ENCODE results near the gene B9D2. TPM values are rescaled to one million over a fixed set of nuclear protein-coding genes. Genes with fewer than 3 reads are reported as not detected.

Gene B9D2, protein sequence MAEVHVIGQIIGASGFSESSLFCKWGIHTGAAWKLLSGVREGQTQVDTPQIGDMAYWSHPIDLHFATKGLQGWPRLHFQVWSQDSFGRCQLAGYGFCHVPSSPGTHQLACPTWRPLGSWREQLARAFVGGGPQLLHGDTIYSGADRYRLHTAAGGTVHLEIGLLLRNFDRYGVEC
- 1 to 10 TPM in 2 of 4 donors, not detected in 2; 6.4 to 9.3 TPM for total RNA-seq

GRCh38 chr19:41363753-41364523 lies at the start of gene B9D2:
Gene B9D2 (minus strand): TSS chr19:41364149. CDS start chr19:41363519, 630 bp downstream.
- Histone ChIP-seq H3K9me3 (no peaks in the 10 kb centered on the region), H3K27ac (peak within 1 kb of the TSS; percentile 95 to 99 (median 97)), H3K4me3 (peak within 1 kb of the TSS; percentile 60 to 70 (median 68)), H3K36me3 (no peaks in the 10 kb centered on the region), H3K4me1 (peaks cover 7 to 36% (median 19%) of the 10 kb centered on the region in 4 donors), H3K27me3 (no peaks in the 10 kb centered on the region)
- peak; percentile 99 for DNase-seq
- WGBS, 2 donors (ENCODE audit: low coverage in 1 of 2): 1% methylated on average over 56 of the region's 56 CpGs; no CpG with 5 or more reads in 1 of the 2 donors
- in situ Hi-C loops (cut with MboI; ENCODE audit: low pct_ligation_motif_present in 1 of 4, low pct_unique_long_range_greater_than_20kb in 1 of 4, low sequenced_read_pairs in 3 of 4) (no loop called here), intact Hi-C loops (cut with DNase I; ENCODE audit: low total_unique reads) (no loop called here)
- TF ChIP-seq CTCF (IDR thresholded peaks at IDR 0.05) (peak in 1 of 5 experiments; percentile 13), POLR2AphosphoS5 (IDR thresholded peaks at IDR 0.05) (peak; percentile 6 to 73 (median 54)), POLR2A (IDR thresholded peaks at IDR 0.05) (peak; percentile 69), EP300 (IDR thresholded peaks at IDR 0.05; ENCODE audit: low read depth) (no peak)

DNA sequence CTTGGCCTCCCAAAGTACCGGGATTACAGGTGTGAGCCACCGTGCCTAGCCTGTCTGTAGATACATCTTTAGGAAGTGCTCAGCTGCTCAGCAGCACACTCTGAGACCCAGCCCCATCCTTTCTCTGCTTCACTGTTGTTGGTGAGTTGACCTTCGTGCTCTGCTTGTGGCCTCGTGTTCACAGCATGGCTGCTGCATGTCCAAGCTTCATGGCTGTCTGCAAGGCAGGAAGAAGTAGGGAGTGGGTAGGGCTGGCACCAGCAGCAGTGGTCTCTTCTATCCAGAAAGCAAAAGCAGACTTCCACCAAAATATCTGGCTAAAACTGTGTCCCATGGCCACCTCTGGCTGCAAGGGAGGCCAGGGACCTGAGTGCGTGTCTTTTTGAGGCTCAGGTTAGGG lies 49.0 kb upstream of the B9D2 start:
- Histone ChIP-seq H3K9me3 (no peaks in the 10 kb centered on the region), H3K27me3 (no peaks in the 10 kb centered on the region), H3K4me1 (peaks cover 0 to 32% (median 10%) of the 10 kb centered on the region in 4 donors), H3K27ac (no peak overlapping the region), H3K36me3 (peaks cover 0 to 25% (median 0%) of the 10 kb centered on the region in 4 donors), H3K4me3 (no peak overlapping the region)
- WGBS, 2 donors (ENCODE audit: low coverage in 1 of 2): 92% methylated on average over 5 of the region's 5 CpGs; no CpG with 5 or more reads in 1 of the 2 donors
- intact Hi-C loops (cut with DNase I; ENCODE audit: low total_unique reads) (no loop called here), in situ Hi-C loops (cut with MboI; ENCODE audit: low pct_ligation_motif_present in 1 of 4, low pct_unique_long_range_greater_than_20kb in 1 of 4, low sequenced_read_pairs in 3 of 4) (no loop called here)
- no peak for TF ChIP-seq CTCF (IDR thresholded peaks at IDR 0.05)
- no peak for TF ChIP-seq POLR2A (IDR thresholded peaks at IDR 0.05)
- TF ChIP-seq POLR2AphosphoS5 (IDR thresholded peaks at IDR 0.05): no peak
- no peak for TF ChIP-seq EP300 (IDR thresholded peaks at IDR 0.05; ENCODE audit: low read depth)
- DNase-seq: no peak

- WGBS, 2 donors (ENCODE audit: low coverage in 1 of 2): 50 to 73% methylated on average over 2 to 11 of the region's 11 CpGs
- H3K36me3 ChIP-seq: peaks cover 0 to 19% (median 0%) of the 10 kb centered on the region in 4 donors
- H3K27ac ChIP-seq: no peak overlapping the region
- peaks cover 0 to 32% (median 10%) of the 10 kb centered on the region in 4 donors for H3K4me1 ChIP-seq
- no peaks in the 10 kb centered on the region for H3K27me3 ChIP-seq
- H3K9me3 ChIP-seq: no peaks in the 10 kb centered on the region
- H3K4me3 ChIP-seq: no peak overlapping the region
- in situ Hi-C loops (cut with MboI; ENCODE audit: low pct_ligation_motif_present in 1 of 4, low pct_unique_long_range_greater_than_20kb in 1 of 4, low sequenced_read_pairs in 3 of 4): no loop called here
- DNase-seq: no peak
- intact Hi-C loops (cut with DNase I; ENCODE audit: low total_unique reads): no loop called here
- TF ChIP-seq POLR2A (IDR thresholded peaks at IDR 0.05) (no peak), EP300 (IDR thresholded peaks at IDR 0.05; ENCODE audit: low read depth) (no peak), POLR2AphosphoS5 (IDR thresholded peaks at IDR 0.05) (no peak), CTCF (IDR thresholded peaks at IDR 0.05) (no peak)
Measured at GRCh38 chr19:41411968-41412265, 48.0 kb upstream of the B9D2 start.

- H3K27ac ChIP-seq: no peak overlapping the region
- no peaks in the 10 kb centered on the region for H3K9me3 ChIP-seq
- peaks cover 0 to 32% (median 10%) of the 10 kb centered on the region in 4 donors for H3K4me1 ChIP-seq
- DNase-seq: no peak
- in situ Hi-C loops (cut with MboI; ENCODE audit: low pct_ligation_motif_present in 1 of 4, low pct_unique_long_range_greater_than_20kb in 1 of 4, low sequenced_read_pairs in 3 of 4) (no loop called here), intact Hi-C loops (cut with DNase I; ENCODE audit: low total_unique reads) (no loop called here)
- H3K27me3 ChIP-seq: no peaks in the 10 kb centered on the region
- TF ChIP-seq EP300 (IDR thresholded peaks at IDR 0.05; ENCODE audit: low read depth) (no peak), POLR2A (IDR thresholded peaks at IDR 0.05) (no peak), CTCF (IDR thresholded peaks at IDR 0.05) (no peak), POLR2AphosphoS5 (IDR thresholded peaks at IDR 0.05) (no peak)
- 80% methylated on average over 9 of the region's 9 CpGs; no CpG with 5 or more reads in 1 of the 2 donors for WGBS, 2 donors (ENCODE audit: low coverage in 1 of 2)
- H3K4me3 ChIP-seq: no peak overlapping the region
- peaks cover 0 to 16% (median 0%) of the 10 kb centered on the region in 4 donors for H3K36me3 ChIP-seq
Measured at GRCh38 chr19:41411100-41411967, 47.4 kb upstream of the B9D2 start.

Data from transverse colon (tissue), 4 donors.